Hematopoietic multipotent progenitor cell treated with erythropoietin and hydrocortisone succinate and interleukin-3 and kit ligand, for 8 days (in vitro differentiated cells): ENCODE results near the gene STX10.

Experiments used
- DNase-seq: peaks from one replicate; pipeline ENCODE4 v3.0.0-alpha.2; 2015

Gene STX10

GRCh38 chr19:13099073-13099999 lies 50.8 kb downstream of the STX10 start:
- peak; percentile 85 for DNase-seq

DNA sequence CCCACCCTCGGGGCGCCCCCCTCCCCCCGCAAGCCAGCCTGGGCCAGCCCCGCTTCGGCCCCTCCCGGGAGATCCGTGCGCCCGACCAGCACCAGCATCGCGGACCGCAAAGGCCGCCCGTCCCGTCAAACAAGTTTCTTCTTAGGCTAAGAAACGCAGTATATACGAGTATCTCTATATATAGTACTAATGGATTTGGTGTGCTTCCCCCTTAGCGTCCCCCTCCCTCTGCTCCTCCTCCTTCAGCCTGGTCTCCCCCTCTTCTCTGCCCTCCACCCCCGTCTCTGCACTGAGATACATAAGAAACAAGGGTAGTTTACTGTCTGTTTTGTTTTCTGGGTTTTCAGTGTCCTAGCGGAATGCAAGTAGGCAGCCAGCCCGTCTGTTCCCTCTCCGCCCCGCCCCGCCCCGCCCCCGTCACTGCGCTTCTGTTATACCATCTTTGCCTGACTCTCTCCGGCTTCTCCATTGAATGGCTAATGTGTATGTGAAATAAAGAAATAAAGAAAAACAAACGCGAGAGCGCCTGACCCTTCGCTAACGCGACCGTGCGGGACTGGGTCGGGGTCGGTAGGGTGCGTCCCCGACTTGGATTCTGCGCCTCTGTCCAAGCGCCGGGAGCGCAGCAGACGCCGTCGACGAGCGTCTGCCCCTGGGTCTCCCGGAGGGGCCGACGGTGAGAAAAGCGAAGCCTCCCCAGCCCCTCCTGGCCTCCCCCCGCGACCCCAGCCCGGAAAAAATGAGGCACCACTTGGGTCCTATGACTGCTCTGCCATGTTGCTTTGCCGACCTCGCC lies 51.7 kb downstream of the STX10 start:
- DNase-seq: peak; percentile 84

GRCh38 chr19:13097463-13098258 lies 52.5 kb downstream of the STX10 start:
- peak; percentile 76 for DNase-seq

- peak; percentile 70 for DNase-seq
Observed at GRCh38 chr19:13097033-13097462, 53.1 kb downstream of the STX10 start.

- peak; percentile 83 for DNase-seq
Observed at GRCh38 chr19:13095934-13096927, 53.9 kb downstream of the STX10 start.

DNA sequence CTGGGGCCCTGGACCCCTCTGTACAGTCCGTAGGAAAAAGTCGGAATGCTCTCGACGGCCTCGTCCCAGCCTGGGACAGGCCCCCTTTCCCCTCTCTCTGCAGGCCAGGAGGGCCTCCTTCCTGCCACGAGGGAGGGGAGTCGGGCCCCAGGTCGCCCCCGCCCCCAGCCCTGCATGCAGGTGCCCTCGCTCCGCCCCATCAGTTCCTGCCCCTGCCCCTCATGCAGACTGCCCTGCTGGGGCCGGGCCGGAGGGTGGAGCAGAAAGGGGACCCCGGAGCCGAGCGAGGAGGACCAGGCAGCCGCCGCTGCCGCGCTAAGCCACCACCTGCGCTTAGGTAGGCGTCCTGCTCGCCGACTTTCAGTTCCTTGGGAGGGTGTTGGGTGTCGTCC lies 54.8 kb downstream of the STX10 start:
- DNase-seq: no peak

DNA sequence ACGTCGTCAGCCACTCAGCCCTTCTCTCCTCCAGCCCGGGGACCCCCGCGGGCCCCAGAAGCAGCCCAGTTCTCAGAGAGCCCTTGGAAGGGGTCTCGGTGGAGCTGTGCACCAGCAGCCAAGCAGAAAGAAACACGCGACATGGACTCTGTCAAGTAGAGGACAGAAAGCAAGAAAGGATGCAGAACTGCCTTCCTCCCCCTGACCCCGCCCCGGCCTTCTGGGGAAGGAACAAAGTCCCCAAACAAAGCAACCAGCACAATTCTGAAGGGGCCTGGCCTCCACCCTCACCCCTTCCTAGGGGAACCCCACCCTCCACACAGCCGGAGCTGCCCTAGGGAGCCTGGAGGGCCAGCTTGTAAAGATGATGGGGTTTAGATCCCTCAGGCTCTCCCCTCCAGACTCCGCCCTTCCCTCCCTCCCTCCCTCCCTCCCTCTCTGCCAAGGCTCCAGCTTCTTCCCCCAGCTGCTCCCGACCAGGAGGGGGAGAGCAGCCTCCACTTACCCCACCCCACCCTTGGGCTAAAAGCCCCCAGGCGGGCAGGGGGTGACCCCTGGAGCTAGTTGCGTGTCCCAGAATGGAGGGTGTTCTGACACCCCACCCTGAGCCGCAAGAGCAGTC lies 55.3 kb downstream of the STX10 start:
- peak; percentile 65 for DNase-seq

DNA sequence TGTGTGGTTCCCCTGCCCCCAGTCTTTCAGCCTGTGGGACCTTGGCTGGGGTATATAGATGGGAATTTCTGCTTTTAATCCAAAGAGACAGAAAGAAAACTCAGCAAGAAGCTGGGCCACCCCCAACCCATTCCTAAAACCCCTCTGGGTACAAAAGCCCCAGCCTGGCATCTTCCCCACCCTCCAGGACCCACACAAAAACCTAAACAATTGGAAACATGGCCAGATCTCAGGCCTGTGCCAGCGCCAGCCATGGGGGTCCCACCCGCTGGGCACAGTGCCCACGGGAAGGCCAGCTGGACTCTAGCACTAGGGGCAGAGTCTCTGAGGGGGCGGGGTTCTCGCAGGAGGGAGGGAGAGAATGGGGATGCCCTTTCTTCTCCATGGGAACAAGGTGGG lies 56.1 kb downstream of the STX10 start:
- peak; percentile 6 for DNase-seq
